ENCODE data around the gene TDP2.
"Not testable (repeated sequence)": the region's sequence is repeated elsewhere in the genome, so short reads cannot be mapped to it uniquely, and the experiment has no call there.

The TDP2 gene

GRCh38 chr6:24690593-24690992, 23.9 kb upstream of the TDP2 start:
- DNase-seq = no peak
- Mint-ChIP-seq H3K4me3 (no peak overlapping the region), H3K27me3 (no peaks in the 10 kb centered on the region), H3K9me3 (no peaks in the 10 kb centered on the region), H3K27ac (no peak overlapping the region), H3K4me1 (peaks cover 22% of the 10 kb centered on the region)
- ATAC-seq = no peak

- no peak overlapping the region for H3K27ac Mint-ChIP-seq
- H3K27me3 Mint-ChIP-seq = no peaks in the 10 kb centered on the region
- H3K9me3 Mint-ChIP-seq = no peaks in the 10 kb centered on the region
- ATAC-seq (no peak), DNase-seq (no peak)
- peaks cover 18% of the 10 kb centered on the region for H3K4me1 Mint-ChIP-seq
- H3K4me3 Mint-ChIP-seq = no peak overlapping the region
Measured at GRCh38 chr6:24689964-24690363, 23.3 kb upstream of the TDP2 start.

- no peaks in the 10 kb centered on the region for H3K9me3 Mint-ChIP-seq
- ATAC-seq (no peak), DNase-seq (no peak)
- H3K4me3 Mint-ChIP-seq = no peak overlapping the region
- no peak overlapping the region for H3K27ac Mint-ChIP-seq
- no peaks in the 10 kb centered on the region for H3K27me3 Mint-ChIP-seq
- H3K4me1 Mint-ChIP-seq = peaks cover 9% of the 10 kb centered on the region
Measured at GRCh38 chr6:24686946-24687345, 20.2 kb upstream of the TDP2 start.

- Mint-ChIP-seq H3K4me1 (peaks cover 4% of the 10 kb centered on the region), H3K4me3 (no peak overlapping the region), H3K9me3 (no peaks in the 10 kb centered on the region), H3K27me3 (no peaks in the 10 kb centered on the region), H3K27ac (no peak overlapping the region)
- ATAC-seq (no peak), DNase-seq (no peak)
Measured at GRCh38 chr6:24686408-24686807, 19.7 kb upstream of the TDP2 start.

DNA sequence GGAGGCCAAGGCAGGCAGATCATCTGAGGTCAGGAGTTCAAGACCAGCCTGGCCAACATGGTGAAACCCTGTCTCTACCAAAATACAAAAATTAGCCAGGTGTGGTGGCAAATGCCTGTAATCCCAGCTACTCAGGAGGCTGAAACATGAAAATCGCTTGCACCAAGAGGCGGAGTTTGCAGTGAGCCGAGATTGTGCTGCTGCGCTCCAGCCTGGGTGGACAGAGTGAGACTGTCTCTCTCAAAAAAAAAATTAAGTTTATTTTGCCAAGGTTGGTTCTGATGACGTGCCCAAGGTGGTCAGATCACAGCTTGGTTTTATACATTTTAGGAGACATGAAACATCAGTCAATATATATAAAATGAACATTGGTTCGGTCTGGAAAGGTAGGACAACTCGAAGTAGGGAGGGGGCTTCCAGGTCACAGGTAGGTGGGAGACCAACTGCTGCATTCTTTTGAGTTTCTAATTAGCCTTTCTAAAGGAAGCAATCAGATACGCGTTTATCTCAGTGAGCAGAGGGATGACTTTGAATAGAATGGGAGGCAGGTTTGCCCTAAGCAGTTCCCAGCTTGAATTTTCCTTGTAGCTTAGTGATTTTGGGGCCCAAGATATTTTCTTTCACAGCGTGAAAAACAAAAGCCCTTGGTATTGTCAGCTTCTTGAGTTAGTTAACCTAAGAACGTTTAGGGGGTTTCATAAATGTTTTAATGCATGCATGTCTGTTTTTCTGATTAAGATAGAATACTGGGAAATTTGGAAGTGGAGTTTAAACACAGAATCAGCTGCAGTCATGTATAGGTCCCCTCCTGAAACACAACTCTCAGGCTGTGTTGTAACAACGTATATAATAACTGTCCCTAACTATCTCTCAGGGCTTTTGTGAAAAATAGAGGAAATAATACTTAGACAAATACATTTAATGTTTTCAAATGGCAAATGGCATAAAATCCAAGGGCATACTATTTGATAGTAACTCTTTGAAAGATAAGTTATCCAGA, 16.9 kb upstream of the TDP2 start:
- DNase-seq = no peak
- Mint-ChIP-seq H3K27me3 (no peaks in the 10 kb centered on the region), H3K9me3 (no peaks in the 10 kb centered on the region), H3K4me1 (no peaks in the 10 kb centered on the region), H3K27ac (peak overlapping the region in 1 of 2 donors; percentile 1), H3K4me3 (no peak overlapping the region)
- ATAC-seq = no peak

DNA sequence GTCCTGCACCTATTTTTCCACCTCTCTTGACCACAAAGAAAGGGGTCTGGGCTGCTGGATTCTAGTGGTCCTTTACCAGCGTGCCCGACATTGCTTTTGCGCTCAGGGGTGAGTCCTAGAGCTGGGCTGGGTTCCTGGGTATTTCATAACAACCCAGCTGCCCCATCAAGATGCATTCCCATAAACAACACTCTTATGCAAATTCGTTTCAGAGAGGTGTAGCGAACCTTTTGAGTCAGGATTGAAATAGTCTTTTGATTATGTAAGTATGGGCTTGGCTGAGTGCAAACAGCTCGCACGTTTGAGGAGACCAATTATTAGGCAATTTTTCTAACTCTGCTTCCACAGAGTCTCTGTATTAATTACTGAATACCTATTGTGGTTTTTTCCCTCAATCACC, 13.9 kb upstream of the TDP2 start:
- ATAC-seq (no peak), DNase-seq (no peak)
- H3K4me3 Mint-ChIP-seq = no peak overlapping the region
- H3K27me3 Mint-ChIP-seq = no peaks in the 10 kb centered on the region
- H3K4me1 Mint-ChIP-seq = no peaks in the 10 kb centered on the region
- no peaks in the 10 kb centered on the region for H3K9me3 Mint-ChIP-seq
- H3K27ac Mint-ChIP-seq = no peak overlapping the region

DNA sequence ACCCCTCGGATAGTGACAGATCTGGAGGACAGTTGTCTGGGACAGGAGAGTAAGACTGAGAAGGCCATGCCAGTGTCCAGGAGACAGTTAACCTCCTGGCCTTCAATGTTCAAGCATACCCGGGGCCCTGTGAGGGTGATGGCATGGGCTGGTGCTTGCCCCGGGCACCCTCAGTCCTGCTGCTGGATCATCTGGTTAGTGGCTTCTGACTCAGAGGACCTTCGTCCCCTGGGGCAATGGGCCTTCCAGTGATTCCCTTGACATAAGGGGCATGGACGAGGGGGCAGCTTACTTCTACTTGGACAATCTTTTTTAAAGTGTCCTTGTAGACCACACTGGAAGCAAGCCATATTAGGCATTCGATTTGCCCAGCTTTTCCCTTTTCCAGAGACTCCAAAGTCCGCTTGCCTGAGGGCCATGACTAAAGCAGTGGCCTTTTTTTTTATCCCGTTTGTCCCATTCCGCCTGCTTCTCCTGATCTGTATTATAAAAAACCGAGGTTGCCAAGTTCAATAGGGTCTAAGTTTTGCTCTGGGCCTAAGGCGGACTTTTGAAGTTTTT, 12.2 kb upstream of the TDP2 start:
- H3K27ac Mint-ChIP-seq, DNase-seq, H3K27me3 Mint-ChIP-seq, ATAC-seq, H3K4me1 Mint-ChIP-seq, H3K9me3 Mint-ChIP-seq, H3K4me3 Mint-ChIP-seq: not testable (repeated sequence)

DNA sequence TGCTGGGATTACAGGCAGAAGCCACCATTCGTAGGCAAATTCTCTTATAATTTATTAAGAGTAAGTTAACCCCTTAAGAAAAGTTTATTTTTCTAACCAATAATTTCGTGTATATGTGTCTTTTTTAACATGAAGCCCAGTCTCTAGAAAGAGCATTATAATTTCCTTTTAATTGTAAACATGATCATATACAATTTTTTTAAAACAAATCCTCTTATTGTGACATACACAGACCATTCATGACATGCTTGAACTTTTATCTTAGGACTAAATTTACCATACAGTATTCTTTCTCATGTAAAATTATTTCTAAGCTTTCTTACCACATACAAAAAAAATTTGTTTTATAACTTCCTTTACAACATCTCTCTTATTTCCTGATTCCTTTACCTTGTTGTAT, 6.9 kb upstream of the TDP2 start:
- Mint-ChIP-seq H3K4me3 (no peak overlapping the region), H3K4me1 (peaks cover 7% of the 10 kb centered on the region), H3K27ac (no peak overlapping the region), H3K9me3 (peaks cover 8 to 19% of the 10 kb centered on the region in 2 donors), H3K27me3 (no peaks in the 10 kb centered on the region)
- DNase-seq (no peak), ATAC-seq (no peak)

DNA sequence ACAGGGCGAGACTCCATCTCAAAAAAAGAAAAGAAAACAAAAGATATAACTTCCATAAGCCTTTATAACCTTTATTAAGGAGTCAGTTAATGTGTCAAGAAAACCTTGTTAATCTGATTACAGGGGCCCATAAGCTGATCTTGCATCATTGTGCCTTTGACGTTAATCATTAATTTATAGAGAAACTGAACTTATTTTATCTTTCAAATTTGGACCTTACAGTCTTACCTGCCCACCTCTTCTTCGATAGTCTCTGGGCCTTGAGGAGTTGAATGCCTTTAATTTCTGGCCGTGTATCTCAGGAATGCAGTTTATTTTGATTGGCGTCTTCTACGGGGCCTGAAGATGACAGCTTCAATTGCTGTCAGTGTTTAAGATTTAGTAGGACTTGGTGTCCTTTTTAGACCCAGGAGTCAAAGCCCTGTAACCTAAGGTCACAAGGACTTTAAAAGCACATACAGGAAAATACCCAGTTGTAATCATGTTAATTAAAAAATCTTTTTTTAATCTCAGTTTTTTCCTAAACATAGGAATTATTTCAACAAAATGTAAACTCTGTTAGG, 6.0 kb upstream of the TDP2 start:
- DNase-seq (no peak), ATAC-seq (no peak)
- no peak overlapping the region for H3K27ac Mint-ChIP-seq
- H3K4me3 Mint-ChIP-seq = no peak overlapping the region
- H3K4me1 Mint-ChIP-seq = peaks cover 16% of the 10 kb centered on the region
- H3K9me3 Mint-ChIP-seq = peaks cover 8 to 19% of the 10 kb centered on the region in 2 donors
- H3K27me3 Mint-ChIP-seq = no peaks in the 10 kb centered on the region

- not testable (repeated sequence) for H3K27ac Mint-ChIP-seq, H3K4me3 Mint-ChIP-seq
- H3K9me3 Mint-ChIP-seq = peaks cover 8 to 19% of the 10 kb centered on the region in 2 donors
Measured at GRCh38 chr6:24671077-24671476, 4.4 kb upstream of the TDP2 start.

GRCh38 chr6:24670492-24670891, 3.8 kb upstream of the TDP2 start:
- H3K4me1 Mint-ChIP-seq = peaks cover 29% of the 10 kb centered on the region
- not testable (repeated sequence) for H3K4me3 Mint-ChIP-seq, H3K27me3 Mint-ChIP-seq

More at GRCh38 chr6:24671077-24671476, 4.4 kb upstream of the TDP2 start:
- not testable (repeated sequence) for ATAC-seq, DNase-seq, H3K27me3 Mint-ChIP-seq
- peaks cover 23% of the 10 kb centered on the region for H3K4me1 Mint-ChIP-seq

DNA sequence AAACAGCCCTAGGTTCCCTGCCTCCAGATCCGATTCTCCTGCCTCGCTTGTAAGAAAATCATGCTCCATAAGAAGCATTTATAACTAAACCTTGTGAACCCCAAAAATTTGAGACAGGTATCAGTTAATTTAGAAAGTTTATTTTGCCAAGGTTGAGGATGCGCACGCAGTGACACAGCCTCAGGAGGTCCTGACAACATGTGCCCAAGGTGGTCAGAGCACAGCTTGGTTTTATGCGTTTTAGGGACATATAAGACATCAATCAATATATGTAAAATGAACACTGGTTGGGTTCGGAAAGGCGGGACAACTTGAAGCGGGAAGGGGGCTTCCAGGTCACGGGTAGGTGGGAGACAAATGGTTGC, 2.3 kb upstream of the TDP2 start:
- Mint-ChIP-seq H3K4me3 (peak overlapping the region; percentile 99), H3K27ac (peak overlapping the region in 1 of 2 donors; percentile 35), H3K4me1 (peaks cover 42% of the 10 kb centered on the region), H3K9me3 (peaks cover 8 to 19% of the 10 kb centered on the region in 2 donors), H3K27me3 (no peaks in the 10 kb centered on the region)
- ATAC-seq (no peak), DNase-seq (no peak)

More at GRCh38 chr6:24670492-24670891, 3.8 kb upstream of the TDP2 start:
- ATAC-seq, H3K27ac Mint-ChIP-seq, DNase-seq: not testable (repeated sequence)
- peaks cover 8 to 19% of the 10 kb centered on the region in 2 donors for H3K9me3 Mint-ChIP-seq

DNA sequence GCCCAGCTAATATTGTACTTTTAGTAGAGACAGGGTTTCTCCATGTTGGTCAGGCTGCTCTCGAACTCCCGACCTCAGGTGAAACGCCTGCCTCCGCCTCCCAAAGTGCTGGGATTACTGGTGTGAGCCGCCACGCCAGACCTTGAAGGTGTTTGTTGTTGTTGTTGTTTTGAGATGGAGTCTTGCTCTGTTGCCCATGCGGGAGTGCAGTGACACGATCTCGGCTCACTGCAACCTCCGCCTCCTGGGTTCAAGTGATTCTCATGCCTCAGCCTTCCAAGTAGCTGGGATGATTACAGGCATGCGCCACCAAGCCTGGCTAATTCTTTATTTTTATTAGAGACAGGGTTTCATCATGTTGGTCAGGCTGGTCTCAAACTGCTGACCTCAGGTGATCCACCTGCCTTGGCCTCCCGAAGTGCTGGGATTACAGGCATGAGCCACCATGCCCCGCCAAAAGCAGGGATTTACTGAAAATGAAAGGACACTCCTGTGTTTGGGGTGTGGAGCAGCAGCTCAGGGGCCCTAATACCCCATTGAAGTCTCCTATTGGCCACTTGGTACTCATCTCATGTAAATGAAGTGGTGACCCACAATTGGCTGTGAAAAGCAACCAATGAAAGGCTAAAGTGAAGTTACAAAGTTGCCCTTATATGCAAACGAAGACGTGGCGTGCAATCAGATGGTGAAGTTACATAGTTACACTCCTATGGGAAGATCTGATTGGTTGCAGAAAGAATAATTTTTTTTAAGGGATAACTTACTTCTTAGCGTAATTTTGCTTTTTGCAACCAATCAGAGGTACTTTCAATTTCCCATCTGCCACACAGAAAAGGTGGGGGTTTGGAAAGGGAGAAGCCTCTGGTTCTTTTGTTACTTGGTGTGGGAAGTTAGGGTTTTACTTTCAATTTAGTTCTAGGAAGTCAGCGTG, 1.6 kb upstream of the TDP2 start:
- peak overlapping the region; percentile 99 for H3K4me3 Mint-ChIP-seq
- H3K27ac Mint-ChIP-seq = peak overlapping the region in 1 of 2 donors; percentile 35
- H3K4me1 Mint-ChIP-seq = peaks cover 49% of the 10 kb centered on the region
- ATAC-seq, H3K27me3 Mint-ChIP-seq: not testable (repeated sequence)
- peak in 1 of 2 donors; percentile 9 for DNase-seq
- H3K9me3 Mint-ChIP-seq = peaks cover 8 to 19% of the 10 kb centered on the region in 2 donors

GRCh38 chr6:24667378-24667803, 692 bp upstream of the TDP2 start:
- peak overlapping the region; percentile 99 for H3K4me3 Mint-ChIP-seq
- H3K9me3 Mint-ChIP-seq = peaks cover 8 to 19% of the 10 kb centered on the region in 2 donors
- no peaks in the 10 kb centered on the region for H3K27me3 Mint-ChIP-seq
- ATAC-seq (no peak), DNase-seq (no peak)
- peak overlapping the region; percentile 98 to 99 for H3K27ac Mint-ChIP-seq
- H3K4me1 Mint-ChIP-seq = peaks cover 58% of the 10 kb centered on the region

DNA sequence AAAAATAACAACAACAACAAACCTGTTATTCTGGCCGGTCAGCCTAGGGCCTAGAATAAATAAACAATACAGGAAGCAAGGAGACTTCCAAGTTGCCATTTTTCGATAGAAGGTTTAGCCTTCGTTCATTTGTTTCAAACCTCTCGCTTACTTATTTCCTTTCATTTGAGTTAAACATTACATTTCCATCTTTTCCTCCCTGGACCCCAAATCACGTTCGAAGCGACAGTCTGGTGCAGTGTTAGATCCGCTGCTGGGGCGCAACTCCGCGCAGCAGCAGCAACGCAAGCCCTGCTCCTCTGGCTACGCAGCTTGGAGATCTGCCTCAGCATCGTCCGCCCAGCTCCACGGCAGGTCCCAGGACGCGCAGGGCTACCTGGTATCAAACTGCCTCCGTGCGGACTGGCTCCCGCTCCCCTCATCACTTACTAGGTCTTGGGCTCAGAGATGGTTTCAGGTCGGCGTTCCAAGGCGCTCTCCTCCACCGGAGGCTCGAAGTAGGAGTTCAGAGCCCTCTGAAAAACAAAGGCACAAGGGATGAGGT, 530 bp downstream of the TDP2 start:
- Mint-ChIP-seq H3K9me3 (peaks cover 8 to 17% of the 10 kb centered on the region in 2 donors), H3K4me1 (peaks cover 70% of the 10 kb centered on the region), H3K27ac (peak overlapping the region; percentile 98 to 99), H3K27me3 (no peaks in the 10 kb centered on the region), H3K4me3 (peak overlapping the region; percentile 99)
- DNase-seq (no peak), ATAC-seq (peak; percentile 66)
